Stimulated activated CD4-positive, alpha-beta T cell treated with anti-CD3 and anti-CD28 coated beads, Interleukin-1b, Interleukin-23, amount 100 ng/mL, for 24 hours (primary cell): ENCODE results near the gene CNGA3.

Experiments used
- DNase-seq, 4 experiments: peaks; one replicate each; pipeline ENCODE4 v3.0.0-alpha.2; 2020; ENCODE audit warnings: low read depth in 4 of 4, low spot score in 1 of 4

CNGA3 gene

DNA sequence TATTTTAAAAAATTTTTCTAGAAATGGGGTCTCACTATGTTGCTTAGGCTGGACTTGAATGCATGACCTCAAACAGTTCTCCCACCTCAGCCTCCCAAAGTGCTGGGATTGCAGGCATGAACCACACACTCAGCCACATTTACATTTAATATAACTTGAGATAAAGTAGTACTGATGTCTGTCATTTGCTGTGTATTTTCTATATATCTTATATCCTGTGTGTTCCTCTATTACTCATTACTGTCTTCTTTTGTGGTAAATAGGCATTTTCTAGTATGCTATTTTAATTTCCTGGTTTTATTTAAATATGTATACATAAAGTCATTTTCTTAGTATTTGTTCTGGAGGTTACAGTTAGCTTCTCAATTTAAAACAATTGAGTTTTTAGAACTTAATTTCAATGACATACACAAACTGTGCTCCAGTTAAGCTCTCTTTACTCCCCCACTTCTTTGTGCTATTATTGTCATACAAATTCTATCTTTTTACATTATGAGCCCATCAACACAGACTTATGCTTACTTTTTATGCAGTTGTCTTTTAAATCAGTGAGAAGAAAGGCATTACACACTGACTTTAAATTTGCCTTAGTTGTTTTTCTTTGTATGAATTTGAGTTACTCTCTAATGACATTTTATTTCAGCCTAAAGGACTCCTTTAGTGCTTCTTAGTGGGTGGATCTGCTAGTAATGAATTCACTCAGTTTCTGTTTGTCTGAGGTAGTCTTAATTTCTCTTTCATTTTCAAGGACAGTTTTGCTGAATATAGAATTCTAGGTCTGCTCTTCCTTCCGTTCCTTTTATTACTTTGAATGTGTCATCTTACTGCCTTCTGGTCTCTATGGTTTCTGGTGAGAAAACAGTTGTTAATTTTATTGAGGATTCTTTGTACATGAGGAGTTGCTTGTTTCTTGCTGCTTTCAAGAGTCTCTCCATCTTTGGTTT lies 92.2 kb downstream of the CNGA3 start:
- no peak for DNase-seq

DNA sequence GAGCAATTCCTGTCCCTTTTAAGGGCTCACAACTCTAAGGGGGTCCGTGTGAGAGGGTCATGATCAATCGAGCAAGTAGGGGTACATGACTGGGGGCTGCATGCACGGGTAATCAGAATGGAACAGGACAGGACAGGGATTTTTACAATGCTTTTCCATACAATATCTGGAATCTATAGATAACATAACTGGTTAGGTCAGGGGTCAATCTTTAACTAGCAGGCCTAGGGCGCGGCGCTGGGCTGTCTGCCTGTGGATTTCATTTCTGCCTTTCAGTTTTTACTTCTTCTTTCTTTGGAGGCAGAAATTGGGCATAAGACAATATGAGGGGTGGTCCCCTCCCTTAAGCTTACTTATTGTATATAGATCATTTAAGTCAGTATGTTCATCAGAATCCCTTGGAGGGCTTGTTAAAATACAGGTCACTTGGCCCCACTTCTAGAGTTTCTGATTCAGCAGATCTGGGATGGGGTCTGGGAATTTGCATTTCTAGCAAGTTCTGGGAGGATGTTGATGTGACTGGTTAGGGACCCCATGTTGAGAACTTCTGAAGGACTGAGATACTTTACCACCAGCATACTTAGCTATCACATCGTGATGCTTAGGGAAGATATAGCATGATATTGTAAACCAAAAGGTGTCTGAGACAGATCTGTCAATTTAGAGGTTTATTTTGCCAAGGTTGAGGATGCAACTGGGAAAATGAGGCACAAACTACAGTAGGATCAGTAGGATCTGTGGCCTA lies 95.6 kb downstream of the CNGA3 start:
- no peak for DNase-seq

DNA sequence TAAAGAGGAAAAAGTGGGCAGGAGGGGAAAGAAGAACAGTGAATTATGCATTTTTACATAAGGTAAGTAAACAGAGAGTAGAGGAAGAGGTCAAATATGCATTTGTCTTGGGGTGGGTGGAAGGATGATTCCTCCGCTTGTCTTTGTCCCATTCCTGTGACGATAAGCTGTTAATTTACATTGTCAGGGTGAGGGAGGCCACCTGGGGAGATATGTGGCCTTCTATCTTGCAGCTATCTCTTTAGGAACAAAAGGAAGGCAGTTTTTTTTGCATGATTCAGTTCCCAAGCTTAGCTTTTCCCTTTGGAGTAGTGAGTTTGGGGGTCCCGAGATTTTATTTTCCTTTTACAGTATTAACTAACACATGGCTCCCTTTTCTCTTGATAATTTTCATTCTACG lies 96.2 kb downstream of the CNGA3 start:
- no peak for DNase-seq

- peak in 3 of 4 experiments; percentile 70 to 73 (median 71) for DNase-seq
These were observed 98.3 kb downstream of the CNGA3 start, which contains the start of gene INPP4A for GRCh38 chr2:98444436-98445176. TSS of gene INPP4A (plus strand) at chr2:98444858. CDS start at chr2:98520049, 75,191 bp downstream.

GRCh38 chr2:98445177-98445682 lies 99.0 kb downstream of the CNGA3 start:
- DNase-seq, result no peak

GRCh38 chr2:98445683-98446581 lies 99.7 kb downstream of the CNGA3 start:
- DNase-seq, result no peak

GRCh38 chr2:98446850-98447249 lies 100.6 kb downstream of the CNGA3 start:
- DNase-seq, result no peak
